Measurements from ENCODE around the gene ME2. TPM values are rescaled to one million over a fixed set of nuclear protein-coding genes. Genes with fewer than 3 reads are reported as not detected.
"Not testable (repeated sequence)": the region's sequence is repeated elsewhere in the genome, so short reads cannot be mapped to it uniquely, and the experiment has no call there.

The ME2 gene
- total and polyA plus RNA-seq, 2 donors (not counting 3 experiments of a cell fraction or from before 2014, with no cell fraction given) = 28.6 to 42.4 TPM

- TF ChIP-seq EZH2 (IDR thresholded peaks at IDR 0.05; ENCODE audit: borderline replicate concordance, low read depth, low read length, severe bottlenecking) = no peak
- TF ChIP-seq GATA2 (IDR thresholded peaks at IDR 0.05; ENCODE audit: insufficient read depth, insufficient read length, low read depth, low read length) = no peak
- no peak for TF ChIP-seq MAX (IDR thresholded peaks at IDR 0.05; ENCODE audit: insufficient read depth, insufficient read length)
- no peak for TF ChIP-seq FOS (IDR thresholded peaks at IDR 0.05; ENCODE audit: borderline replicate concordance, insufficient read depth, low read length)
- no peak for TF ChIP-seq POLR2A (IDR thresholded peaks at IDR 0.05; ENCODE audit: low read depth, low read length)
- TF ChIP-seq CTCF (IDR thresholded peaks at IDR 0.05; ENCODE audit: extremely low read depth in 1 of 2, insufficient read depth in 1 of 2, low read depth in 1 of 2, low read length in 2 of 2) = no peak
- no peak for TF ChIP-seq POLR2AphosphoS5 (IDR thresholded peaks at IDR 0.05; ENCODE audit: insufficient read depth, low read depth, low read length)
- no peak for TF ChIP-seq JUN (IDR thresholded peaks at IDR 0.05; ENCODE audit: borderline replicate concordance, insufficient read depth, insufficient read length, low read depth)
- BruUV-seq (replicated peaks) = no TSS peak
- no peak for FAIRE-seq
Measured at GRCh38 chr18:50994031-50994430, 115.1 kb downstream of the ME2 start.

GRCh38 chr18:51003174-51003573 lies 124.3 kb downstream of the ME2 start:
- FAIRE-seq; H3K9me3 ChIP-seq (replicated peaks; ENCODE audit: control insufficient read depth, insufficient read depth, low read length); BruUV-seq (replicated peaks); DNase-seq (ENCODE audit: low read depth, low spot score); POLR2A ChIA-PET; H3K79me2 ChIP-seq (ENCODE audit: control insufficient read depth, insufficient read depth, low read length); dilution Hi-C loops (cut with MboI; ENCODE audit: extremely low pct_ligation_motif_present, low sequenced_read_pairs); H3K36me3 ChIP-seq (ENCODE audit: control insufficient read depth in 2 of 2, extremely low read depth in 1 of 2, insufficient read depth in 2 of 2, low read length in 2 of 2); H3K27ac ChIP-seq (ENCODE audit: insufficient read depth, low read depth, low read length); H3K9me1 ChIP-seq (replicated peaks; ENCODE audit: control insufficient read depth, extremely low read depth, insufficient read depth, low read length); intact Hi-C loops (cut with micrococcal nuclease); H3K4me1 ChIP-seq (ENCODE audit: control insufficient read depth, extremely low read depth, insufficient read depth, low read length); H3K9ac ChIP-seq (replicated peaks; ENCODE audit: extremely low read depth, insufficient read depth, low read length); H4K20me1 ChIP-seq (replicated peaks; ENCODE audit: control insufficient read depth, extremely low read depth, insufficient read depth, low read length); H3K27me3 ChIP-seq (ENCODE audit: control insufficient read depth in 2 of 2, insufficient read depth in 2 of 2, low read length in 2 of 2); H3K4me3 ChIP-seq (replicated peaks in 1 of 3; ENCODE audit: insufficient read depth in 1 of 3, low read depth in 1 of 3, low read length in 3 of 3); H2AFZ ChIP-seq (ENCODE audit: low read depth, low read length); H3K4me2 ChIP-seq (ENCODE audit: insufficient read depth, low read length): not testable (repeated sequence)
- CTCF ChIA-PET = interaction anchor here (1.0 kb wide), 1 partner anchor 17 kb away, joined by 3 read pairs; no protein-coding TSS in a partner anchor

More at GRCh38 chr18:50994031-50994430, 115.1 kb downstream of the ME2 start:
- Histone ChIP-seq H3K9me1 (replicated peaks; ENCODE audit: control insufficient read depth, extremely low read depth, insufficient read depth, low read length) (no peaks in the 10 kb centered on the region), H4K20me1 (replicated peaks; ENCODE audit: control insufficient read depth, extremely low read depth, insufficient read depth, low read length) (no peaks in the 10 kb centered on the region), H3K9ac (replicated peaks; ENCODE audit: extremely low read depth, insufficient read depth, low read length) (no peak overlapping the region), H3K9me3 (replicated peaks; ENCODE audit: control insufficient read depth, insufficient read depth, low read length) (no peaks in the 10 kb centered on the region), H3K36me3 (ENCODE audit: control insufficient read depth in 2 of 2, extremely low read depth in 1 of 2, insufficient read depth in 2 of 2, low read length in 2 of 2) (no peaks in the 10 kb centered on the region), H2AFZ (ENCODE audit: low read depth, low read length) (no peak overlapping the region), H3K27me3 (ENCODE audit: control insufficient read depth in 2 of 2, insufficient read depth in 2 of 2, low read length in 2 of 2) (no peaks in the 10 kb centered on the region), H3K27ac (ENCODE audit: insufficient read depth, low read depth, low read length) (no peak overlapping the region), H3K79me2 (ENCODE audit: control insufficient read depth, insufficient read depth, low read length) (no peaks in the 10 kb centered on the region), H3K4me1 (ENCODE audit: control insufficient read depth, extremely low read depth, insufficient read depth, low read length) (no peaks in the 10 kb centered on the region), H3K4me3 (replicated peaks in 1 of 3; ENCODE audit: insufficient read depth in 1 of 3, low read depth in 1 of 3, low read length in 3 of 3) (no peak overlapping the region), H3K4me2 (ENCODE audit: insufficient read depth, low read length) (no peak overlapping the region)
- intact Hi-C loops (cut with micrococcal nuclease) = no loop called here
- dilution Hi-C loops (cut with MboI; ENCODE audit: extremely low pct_ligation_motif_present, low sequenced_read_pairs) = no loop called here
- no peak for DNase-seq (ENCODE audit: low read depth, low spot score)
- ChIA-PET POLR2A (no interaction called here), CTCF (interaction anchor here (1.5 kb wide), 1 partner anchor 114 kb away, joined by 3 read pairs; no protein-coding TSS in a partner anchor)

All from endothelial cell of umbilical vein (primary cell).